ENCODE results near the gene DTD1. TPM values are rescaled to one million over a fixed set of nuclear protein-coding genes. Genes with fewer than 3 reads are reported as not detected.

The DTD1 gene
- total and polyA plus RNA-seq, 2 of the 13 experiments (the other 11 are each of a cell fraction or from before 2014, with no cell fraction given): 41.2 to 79.3 TPM

GRCh38 chr20:18689557-18689956 lies 101.7 kb downstream of the DTD1 start (continued):
- TF ChIP-seq REST (IDR thresholded peaks at IDR 0.05; ENCODE audit: borderline replicate concordance in 1 of 2, low read depth in 1 of 2, low read length in 2 of 2) (no peak), ELK4 (CRISPR knock-in tag; IDR thresholded peaks at IDR 0.05; ENCODE audit: borderline replicate concordance) (no peak)

GRCh38 chr20:18692447-18692846 lies 104.6 kb downstream of the DTD1 start:
- in situ Hi-C loops (cut with HindIII; ENCODE audit: extremely low pct_ligation_motif_present, low pct_unique_long_range_greater_than_20kb) (no loop called here), intact Hi-C loops (cut with micrococcal nuclease; ENCODE audit: unreplicated experiment) (no loop called here)
- CTCF ChIA-PET (ENCODE audit: low intra/inter-chr PET ratio, low total read pairs): no interaction called here
- Histone ChIP-seq H3K4me3 (replicated peaks in 1 of 3; ENCODE audit: insufficient read depth in 1 of 3, low read depth in 2 of 3, low read length in 3 of 3) (no peak overlapping the region), H3K27ac (ENCODE audit: extremely low read length, insufficient read depth, low read length) (no peak overlapping the region), H3K4me2 (ENCODE audit: low read depth, low read length) (no peak overlapping the region), H3K9me3 (ENCODE audit: low read length) (no peaks in the 10 kb centered on the region), H2AFZ (ENCODE audit: low read length) (no peak overlapping the region), H3K79me2 (ENCODE audit: insufficient read depth, low read length) (no peaks in the 10 kb centered on the region), H3K36me3 (replicated peaks in 1 of 2; ENCODE audit: control insufficient read depth in 1 of 2, insufficient read depth in 2 of 2, low read length in 2 of 2) (no peaks in the 10 kb centered on the region), H3K27me3 (ENCODE audit: control insufficient read depth in 1 of 2, insufficient read depth in 2 of 2, low read length in 2 of 2) (no peaks in the 10 kb centered on the region), H4K20me1 (ENCODE audit: insufficient read depth, low read length) (no peaks in the 10 kb centered on the region), H3K4me1 (ENCODE audit: insufficient read depth, low read length) (no peaks in the 10 kb centered on the region), H3K9ac (ENCODE audit: insufficient read depth, low read depth, low read length) (no peak overlapping the region)
- BruUV-seq (replicated peaks): no TSS peak
- FAIRE-seq (no peak), ATAC-seq (no peak), DNase-seq (ENCODE audit: low spot score) (no peak)
- POLR2A ChIA-PET: no interaction called here
- TF ChIP-seq ZNF235 (CRISPR knock-in tag; IDR thresholded peaks at IDR 0.05; ENCODE audit: borderline replicate concordance) (no peak), ZBTB3 (CRISPR knock-in tag; IDR thresholded peaks at IDR 0.05; ENCODE audit: borderline replicate concordance, low read depth) (no peak), GPN1 (CRISPR knock-in tag; IDR thresholded peaks at IDR 0.05; ENCODE audit: borderline replicate concordance) (no peak), ZMYM3 (CRISPR knock-in tag; IDR thresholded peaks at IDR 0.05) (no peak), ZNF878 (CRISPR knock-in tag; IDR thresholded peaks at IDR 0.05) (no peak), GATAD2A (CRISPR knock-in tag; IDR thresholded peaks at IDR 0.05) (no peak), ZSCAN29 (CRISPR knock-in tag; conservative IDR thresholded peaks at IDR 0.05) (no peak)
- TF ChIP-seq, protein P1, sequence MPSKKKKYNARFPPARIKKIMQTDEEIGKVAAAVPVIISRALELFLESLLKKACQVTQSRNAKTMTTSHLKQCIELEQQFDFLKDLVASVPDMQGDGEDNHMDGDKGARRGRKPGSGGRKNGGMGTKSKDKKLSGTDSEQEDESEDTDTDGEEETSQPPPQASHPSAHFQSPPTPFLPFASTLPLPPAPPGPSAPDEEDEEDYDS (CRISPR knock-in tag; IDR thresholded peaks at IDR 0.05): no peak
- 83% methylated on average over 1 of the region's 1 CpG for WGBS (ENCODE audit: low lambda C conversion rate)
